PC-3 (cell line): ENCODE results near the gene STAB2. TPM values are rescaled to one million over a fixed set of nuclear protein-coding genes. Genes with fewer than 3 reads are reported as not detected.

Experiments
- ATAC-seq: fragments of 200-7000 bp; cut with Tn5 transposase; 2 replicates; pipeline ENCODE4 v1.9.1; 2020; ENCODE audit warnings: mild to moderate bottlenecking, moderate library complexity
- BruUV-seq: library from RNA; stranded (reverse); fragments of 400-500 nt; replicated peaks from 2 replicates; lab custom pipeline; 2021; lab: Mats Ljungman, UMichigan
- CTCF ChIA-PET: fragments of 300-600 bp; sonication (Branson Sonifier 250); formaldehyde crosslinking; loops from one replicate; lab custom pipeline; 2022; ENCODE audit warnings: antibody characterized with exemption; lab: Charles Lee
- POLR2A ChIA-PET: fragments of 300-600 bp; sonication (Branson Sonifier 250); formaldehyde crosslinking; loops from one replicate; lab custom pipeline; 2022; ENCODE audit warnings: antibody characterized with exemption; ENCODE audit not compliant: unreplicated experiment; lab: Charles Lee
- DNase-seq: peaks from one replicate; pipeline ENCODE4 v3.0.0-alpha.2; 2015
- H2AFZ ChIP-seq: fragments of 300-600 bp; sonication (generic); 2 replicates; pipeline ENCODE4 v1.6.0; 2016; ENCODE audit warnings: antibody characterized with exemption, low read length
- H3F3A ChIP-seq: fragments of 300-600 bp; sonication (generic); one replicate; pipeline ENCODE4 v1.6.0; 2017; ENCODE audit warnings: antibody characterized with exemption, low read length, control low read depth, mild to moderate bottlenecking; ENCODE audit not compliant: unreplicated experiment
- H3K27ac ChIP-seq: fragments of 300-600 bp; sonication (generic); 2 replicates; pipeline ENCODE4 v1.5.1; 2016; ENCODE audit warnings: mild to moderate bottlenecking, low read length
- H3K27me3 ChIP-seq: fragments of 300-600 bp; sonication (generic); 2 replicates; pipeline ENCODE4 v1.6.1; 2016; ENCODE audit warnings: low read length, mixed read lengths
- H3K36me3 ChIP-seq: fragments of 300-600 bp; sonication (generic); 2 replicates; pipeline ENCODE4 v1.6.1; 2016; ENCODE audit warnings: low read depth, mixed run types, low read length, mixed read lengths
- H3K4me1 ChIP-seq: fragments of 300-600 bp; sonication (generic); 2 replicates; pipeline ENCODE4 v1.5.1; 2016; ENCODE audit warnings: low read length; ENCODE audit not compliant: insufficient read depth
- H3K4me2 ChIP-seq: fragments of 300-600 bp; sonication (generic); 2 replicates; pipeline ENCODE4 v1.6.0; 2016; ENCODE audit warnings: low read length
- H3K4me3 ChIP-seq: fragments of 300-600 bp; sonication (generic); 2 replicates; pipeline ENCODE4 v1.5.1; 2016; ENCODE audit warnings: mild to moderate bottlenecking, low read length, mixed read lengths
- H3K79me2 ChIP-seq: fragments of 300-600 bp; sonication (generic); 2 replicates; pipeline ENCODE4 v1.6.1; 2017; ENCODE audit warnings: low read length, mixed read lengths
- H3K9ac ChIP-seq: fragments of 300-600 bp; sonication (generic); 2 replicates; pipeline ENCODE4 v1.6.0; 2016; ENCODE audit warnings: mild to moderate bottlenecking, low read length
- H3K9me2 ChIP-seq: fragments of 300-600 bp; sonication (generic); replicated peaks from 2 replicates; pipeline ENCODE4 v1.6.1; 2016; ENCODE audit warnings: mixed run types, low read length, mixed read lengths
- H3K9me3 ChIP-seq: fragments of 300-600 bp; sonication (generic); 2 replicates; pipeline ENCODE4 v1.6.1; 2016; ENCODE audit warnings: low read length, mixed read lengths
- H4K20me1 ChIP-seq: fragments of 300-600 bp; sonication (generic); 2 replicates; pipeline ENCODE4 v1.6.1; 2016; ENCODE audit warnings: low read length, mixed read lengths
- EZH2 ChIP-seq: fragments of 300-600 bp; sonication (generic); IDR thresholded peaks from one replicate; pipeline ENCODE4 v1.6.1; 2017; ENCODE audit warnings: antibody characterized with exemption, mild to moderate bottlenecking, low read length; ENCODE audit not compliant: unreplicated experiment
- EZH2phosphoT487 ChIP-seq: fragments of 300-600 bp; sonication (generic); IDR thresholded peaks from 2 replicates; pipeline ENCODE4 v1.6.1; 2018; ENCODE audit warnings: mild to moderate bottlenecking, antibody characterized with exemption, low read length, borderline replicate concordance
- intact Hi-C: fragments of 100-400 bp; cut with micrococcal nuclease; formaldehyde crosslinking; loops from 2 replicates; pipeline ENCODE4 v1.9.0; 2023
- total RNA-seq: library from RNA; depleted of rRNA; stranded (reverse); fragments of >200 nt; gene quantifications from 2 replicates; pipeline ENCODE4 v1.2.3, GENCODE V29; 2014
- TF ChIP-seq, protein P1 (sequence below): fragments of 300-600 bp; sonication (generic); conservative IDR thresholded peaks from 2 replicates; pipeline ENCODE4 v1.5.1; 2017; ENCODE audit warnings: antibody characterized with exemption, low read depth, mild to moderate bottlenecking, low read length

The STAB2 gene
- total RNA-seq, 1 experiment from 2014 or later, result not detected

DNA sequence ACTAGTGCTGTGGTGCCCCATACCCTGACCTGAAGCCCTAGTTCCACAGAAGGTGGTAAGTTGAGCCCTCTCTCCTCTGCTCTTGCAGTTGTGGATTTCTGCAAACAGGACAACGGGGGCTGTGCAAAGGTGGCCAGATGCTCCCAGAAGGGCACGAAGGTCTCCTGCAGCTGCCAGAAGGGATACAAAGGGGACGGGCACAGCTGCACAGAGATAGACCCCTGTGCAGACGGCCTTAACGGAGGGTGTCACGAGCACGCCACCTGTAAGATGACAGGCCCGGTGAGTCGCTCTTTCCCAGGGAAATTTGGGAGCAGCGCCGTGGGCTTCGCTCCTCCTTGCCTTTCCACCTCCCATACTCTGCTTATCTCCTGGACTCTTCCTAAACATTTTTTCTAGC lies 161.8 kb downstream of the STAB2 start:
- BruUV-seq, result no TSS peak
- intact Hi-C loops, result no loop called here

DNA sequence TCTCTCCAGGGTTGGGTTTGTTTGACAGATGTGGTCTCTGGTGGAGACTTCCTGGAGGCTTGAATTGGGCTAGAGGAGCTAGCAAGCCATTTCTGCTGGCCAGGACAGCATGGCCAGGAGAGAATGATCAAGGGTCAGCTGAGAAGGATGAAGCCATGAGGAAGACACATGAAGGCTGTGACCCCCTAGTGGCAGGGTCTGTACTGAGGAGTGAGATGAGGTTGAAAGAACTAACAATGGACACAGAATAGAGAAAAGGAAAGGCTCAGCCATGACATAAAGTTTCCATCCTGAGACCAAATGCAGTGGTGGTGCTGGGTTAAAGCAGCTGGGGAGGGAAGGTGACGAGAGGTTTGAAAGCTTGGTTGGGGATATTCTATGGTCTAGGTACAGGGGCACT lies 164.1 kb downstream of the STAB2 start:
- no peak for DNase-seq
- ATAC-seq, result no peak
- Histone ChIP-seq H3K9me2 (no peaks in the 10 kb centered on the region), H3K4me1 (peaks cover 16% of the 10 kb centered on the region), H3K9ac (no peak overlapping the region), H3K27ac (no peak overlapping the region), H2AFZ (no peak overlapping the region), H3K4me2 (no peak overlapping the region), H3K79me2 (no peaks in the 10 kb centered on the region), H4K20me1 (no peaks in the 10 kb centered on the region), H3K4me3 (no peak overlapping the region), H3K36me3 (no peaks in the 10 kb centered on the region), H3K9me3 (no peaks in the 10 kb centered on the region), H3F3A (no peaks in the 10 kb centered on the region), H3K27me3 (no peaks in the 10 kb centered on the region)
- intact Hi-C loops, result no loop called here
- CTCF ChIA-PET, result no interaction called here
- TF ChIP-seq, protein P1, sequence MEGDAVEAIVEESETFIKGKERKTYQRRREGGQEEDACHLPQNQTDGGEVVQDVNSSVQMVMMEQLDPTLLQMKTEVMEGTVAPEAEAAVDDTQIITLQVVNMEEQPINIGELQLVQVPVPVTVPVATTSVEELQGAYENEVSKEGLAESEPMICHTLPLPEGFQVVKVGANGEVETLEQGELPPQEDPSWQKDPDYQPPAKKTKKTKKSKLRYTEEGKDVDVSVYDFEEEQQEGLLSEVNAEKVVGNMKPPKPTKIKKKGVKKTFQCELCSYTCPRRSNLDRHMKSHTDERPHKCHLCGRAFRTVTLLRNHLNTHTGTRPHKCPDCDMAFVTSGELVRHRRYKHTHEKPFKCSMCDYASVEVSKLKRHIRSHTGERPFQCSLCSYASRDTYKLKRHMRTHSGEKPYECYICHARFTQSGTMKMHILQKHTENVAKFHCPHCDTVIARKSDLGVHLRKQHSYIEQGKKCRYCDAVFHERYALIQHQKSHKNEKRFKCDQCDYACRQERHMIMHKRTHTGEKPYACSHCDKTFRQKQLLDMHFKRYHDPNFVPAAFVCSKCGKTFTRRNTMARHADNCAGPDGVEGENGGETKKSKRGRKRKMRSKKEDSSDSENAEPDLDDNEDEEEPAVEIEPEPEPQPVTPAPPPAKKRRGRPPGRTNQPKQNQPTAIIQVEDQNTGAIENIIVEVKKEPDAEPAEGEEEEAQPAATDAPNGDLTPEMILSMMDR, result peak; percentile 51; the same call in 1 of the 2 replicates
- no peak for TF ChIP-seq EZH2phosphoT487
- POLR2A ChIA-PET, result interaction anchor here (0.7 kb wide), 1 partner anchor 15 kb away, joined by 3 read pairs; no protein-coding TSS in a partner anchor
- BruUV-seq, result no TSS peak

More for the DNA sequence above, 161.8 kb downstream of the STAB2 start:
- TF ChIP-seq, protein P1, result no peak
- TF ChIP-seq EZH2 (no peak), EZH2phosphoT487 (no peak)
- H3K79me2 ChIP-seq, result no peaks in the 10 kb centered on the region
- no peak overlapping the region for H3K27ac ChIP-seq
- H3K4me1 ChIP-seq, result peaks cover 16% of the 10 kb centered on the region
- H3K4me3 ChIP-seq, result no peak overlapping the region
- no peaks in the 10 kb centered on the region for H3K27me3 ChIP-seq
- no peak for DNase-seq
- ChIA-PET POLR2A (no interaction called here), CTCF (no interaction called here)
- H2AFZ ChIP-seq, result no peak overlapping the region
- no peaks in the 10 kb centered on the region for H3F3A ChIP-seq
- H3K9me2 ChIP-seq, result no peaks in the 10 kb centered on the region
- no peaks in the 10 kb centered on the region for H3K9me3 ChIP-seq
- no peak overlapping the region for H3K9ac ChIP-seq
- no peak overlapping the region for H3K4me2 ChIP-seq
- ATAC-seq, result no peak
- no peaks in the 10 kb centered on the region for H3K36me3 ChIP-seq
- no peaks in the 10 kb centered on the region for H4K20me1 ChIP-seq

DNA sequence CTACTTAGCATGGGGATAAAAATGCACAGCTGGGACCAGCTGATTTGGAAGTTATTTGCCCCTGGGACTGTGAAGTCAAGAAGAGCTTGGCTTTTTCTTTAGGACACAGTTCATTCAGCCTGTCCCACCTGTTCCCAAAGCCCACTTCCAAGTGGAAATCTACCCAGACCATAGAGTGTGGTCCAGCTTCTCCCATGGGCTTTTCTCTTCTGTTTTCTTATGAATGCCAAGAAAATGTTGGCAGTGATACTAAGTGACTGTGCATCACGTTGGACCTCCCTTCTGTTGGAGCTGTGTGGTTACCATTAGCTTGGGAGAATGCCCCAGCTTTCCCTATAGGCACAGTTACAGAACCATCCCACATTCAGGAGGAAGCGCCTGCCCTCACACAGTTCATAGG lies 164.5 kb downstream of the STAB2 start:
- no peaks in the 10 kb centered on the region for H3K36me3 ChIP-seq
- ATAC-seq (no peak), DNase-seq (no peak)
- no peak overlapping the region for H2AFZ ChIP-seq
- H3K9me3 ChIP-seq, result no peaks in the 10 kb centered on the region
- BruUV-seq, result no TSS peak
- H3K4me2 ChIP-seq, result no peak overlapping the region
- no peaks in the 10 kb centered on the region for H3K27me3 ChIP-seq
- H4K20me1 ChIP-seq, result no peaks in the 10 kb centered on the region
- no peaks in the 10 kb centered on the region for H3K9me2 ChIP-seq
- no peak overlapping the region for H3K4me3 ChIP-seq
- H3K27ac ChIP-seq, result no peak overlapping the region
- no peaks in the 10 kb centered on the region for H3F3A ChIP-seq
- peaks cover 16% of the 10 kb centered on the region for H3K4me1 ChIP-seq
- intact Hi-C loops, result no loop called here
- ChIA-PET POLR2A (no interaction called here), CTCF (no interaction called here)
- H3K9ac ChIP-seq, result no peak overlapping the region
- TF ChIP-seq EZH2 (no peak), EZH2phosphoT487 (no peak)
- TF ChIP-seq, protein P1, result no peak
- H3K79me2 ChIP-seq, result no peaks in the 10 kb centered on the region
